Measurements from ENCODE around the gene EIF3L. TPM values are rescaled to one million over a fixed set of nuclear protein-coding genes. Genes with fewer than 3 reads are reported as not detected.
A peak's percentile ranks its signal among the peaks of the same experiment; 100 is the strongest.

EIF3L gene
- total and polyA plus RNA-seq, 9 of the 15 experiments (the other 6 are each of a cell fraction or from before 2014, with no cell fraction given), result 257 to 699 (median 368) TPM

- no peak for TF ChIP-seq ID3 (CRISPR knock-in tag; IDR thresholded peaks at IDR 0.05)
- TF ChIP-seq ID3 (tag; IDR thresholded peaks at IDR 0.05), result 0 out of 2 replicates have a peak, but pooled peaks have one; percentile 43
- 0 out of 2 replicates have a peak, but pooled peaks have one; percentile 25 for TF ChIP-seq ZNF511 (CRISPR knock-in tag; IDR thresholded peaks at IDR 0.05)
- TF ChIP-seq NR3C1 (CRISPR knock-in tag; IDR thresholded peaks at IDR 0.05), result 0 out of 2 replicates have a peak, but pooled peaks have one; percentile 26
- no peak for TF ChIP-seq EP300 (IDR thresholded peaks at IDR 0.05; ENCODE audit: low read length)
- TF ChIP-seq ZBTB7A (IDR thresholded peaks at IDR 0.05; ENCODE audit: borderline replicate concordance, control insufficient read depth, low read depth, low read length), result peak; percentile 77
- peak; percentile 61 for TF ChIP-seq VEZF1 (CRISPR knock-in tag; IDR thresholded peaks at IDR 0.05)
- 0 out of 2 replicates have a peak, but pooled peaks have one; percentile 24 for TF ChIP-seq SMAD4 (CRISPR knock-in tag; conservative IDR thresholded peaks at IDR 0.05)
- TF ChIP-seq THAP7 (CRISPR knock-in tag; IDR thresholded peaks at IDR 0.05), result 0 out of 2 replicates have a peak, but pooled peaks have one; percentile 33
- TF ChIP-seq MTF1 (CRISPR knock-in tag; IDR thresholded peaks at IDR 0.05; ENCODE audit: borderline replicate concordance), result no peak
- peak; percentile 54 for TF ChIP-seq RBBP5 (IDR thresholded peaks at IDR 0.05; ENCODE audit: borderline replicate concordance, insufficient read depth, low read length, poor library complexity, severe bottlenecking)
- 0 out of 2 replicates have a peak, but pooled peaks have one; percentile 16 for TF ChIP-seq ZNF24 (IDR thresholded peaks at IDR 0.05)
- 0 out of 2 replicates have a peak, but pooled peaks have one; percentile 10 for TF ChIP-seq NR2C2 (CRISPR knock-in tag; IDR thresholded peaks at IDR 0.05)
- TF ChIP-seq NR2C2 (tag; IDR thresholded peaks at IDR 0.05), result no peak
- peak; percentile 18; the same call in 1 of the 2 replicates for TF ChIP-seq ZBTB1 (CRISPR knock-in tag; IDR thresholded peaks at IDR 0.05; ENCODE audit: borderline replicate concordance, low read depth)
Observed at GRCh38 chr22:37843741-37844089, 5.5 kb upstream of the EIF3L start (continued).

Measured in K562 (cell line).